GM12872 (cell line): ENCODE measurements around the gene TRAF4.

Experiments
- TF ChIP-seq, protein P1 (sequence below): IDR thresholded peaks from 3 replicates; pipeline ENCODE4 v1.5.1; 2011; ENCODE audit warnings: low read depth, mild to moderate bottlenecking, low read length, moderate library complexity; ENCODE audit not compliant: insufficient read depth

Gene TRAF4

DNA sequence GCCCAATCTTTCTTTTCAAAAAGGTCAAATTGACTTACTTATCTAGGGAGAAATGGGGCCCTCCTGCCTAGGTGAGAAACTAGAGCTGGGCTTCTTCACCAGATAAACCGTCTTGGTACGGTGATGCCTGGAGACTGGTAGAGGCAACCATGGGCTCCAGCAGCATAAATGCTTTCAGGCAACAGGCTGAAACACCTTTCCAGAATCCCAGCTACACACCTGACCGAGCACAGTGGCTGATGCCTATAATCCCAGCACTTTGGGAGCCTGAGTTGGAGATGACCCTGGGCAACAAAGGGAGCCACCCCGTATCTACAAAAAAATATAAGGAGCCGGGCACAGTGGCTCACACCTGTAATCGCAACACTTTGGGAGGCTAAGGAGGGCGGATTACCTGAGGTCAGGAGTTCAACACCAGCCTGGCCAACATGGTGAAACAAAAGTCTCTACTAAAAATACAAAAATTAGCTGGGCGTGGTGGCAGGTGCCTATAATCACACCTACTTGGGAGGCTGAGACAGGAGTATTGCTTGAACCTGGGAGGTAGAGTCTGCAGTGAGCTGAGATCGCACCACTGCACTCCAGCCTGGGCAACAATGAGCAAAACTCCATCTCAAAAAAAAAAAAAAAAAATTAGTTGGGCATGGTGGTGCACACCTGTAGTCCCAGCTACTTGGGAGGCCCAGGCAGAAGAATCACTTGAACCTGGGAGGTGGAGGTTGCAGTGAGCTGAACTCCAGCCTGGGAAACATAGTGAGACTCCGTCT is 8.0 kb downstream of the TRAF4 start:
- TF ChIP-seq, protein P1, sequence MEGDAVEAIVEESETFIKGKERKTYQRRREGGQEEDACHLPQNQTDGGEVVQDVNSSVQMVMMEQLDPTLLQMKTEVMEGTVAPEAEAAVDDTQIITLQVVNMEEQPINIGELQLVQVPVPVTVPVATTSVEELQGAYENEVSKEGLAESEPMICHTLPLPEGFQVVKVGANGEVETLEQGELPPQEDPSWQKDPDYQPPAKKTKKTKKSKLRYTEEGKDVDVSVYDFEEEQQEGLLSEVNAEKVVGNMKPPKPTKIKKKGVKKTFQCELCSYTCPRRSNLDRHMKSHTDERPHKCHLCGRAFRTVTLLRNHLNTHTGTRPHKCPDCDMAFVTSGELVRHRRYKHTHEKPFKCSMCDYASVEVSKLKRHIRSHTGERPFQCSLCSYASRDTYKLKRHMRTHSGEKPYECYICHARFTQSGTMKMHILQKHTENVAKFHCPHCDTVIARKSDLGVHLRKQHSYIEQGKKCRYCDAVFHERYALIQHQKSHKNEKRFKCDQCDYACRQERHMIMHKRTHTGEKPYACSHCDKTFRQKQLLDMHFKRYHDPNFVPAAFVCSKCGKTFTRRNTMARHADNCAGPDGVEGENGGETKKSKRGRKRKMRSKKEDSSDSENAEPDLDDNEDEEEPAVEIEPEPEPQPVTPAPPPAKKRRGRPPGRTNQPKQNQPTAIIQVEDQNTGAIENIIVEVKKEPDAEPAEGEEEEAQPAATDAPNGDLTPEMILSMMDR: no peak

DNA sequence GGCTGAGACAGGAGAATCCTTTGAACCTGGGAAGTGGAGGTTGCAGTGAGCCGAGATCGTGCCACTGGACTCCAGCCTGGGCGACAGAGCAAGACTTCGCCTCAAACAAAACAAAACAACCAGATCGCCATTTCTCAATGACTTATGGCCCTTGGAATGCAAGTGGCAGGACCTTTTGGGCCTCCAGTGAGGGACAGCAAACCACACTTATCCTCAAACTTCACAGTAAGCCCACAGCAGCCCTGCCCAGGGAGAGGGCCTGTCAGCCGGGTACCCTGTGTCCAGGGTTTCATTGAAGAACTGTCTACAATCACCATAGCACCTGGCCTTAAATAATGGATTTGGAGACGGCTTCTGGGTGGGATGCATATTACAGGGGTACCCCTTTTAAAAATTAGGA is 11.7 kb downstream of the TRAF4 start:
- TF ChIP-seq, protein P1: no peak

DNA sequence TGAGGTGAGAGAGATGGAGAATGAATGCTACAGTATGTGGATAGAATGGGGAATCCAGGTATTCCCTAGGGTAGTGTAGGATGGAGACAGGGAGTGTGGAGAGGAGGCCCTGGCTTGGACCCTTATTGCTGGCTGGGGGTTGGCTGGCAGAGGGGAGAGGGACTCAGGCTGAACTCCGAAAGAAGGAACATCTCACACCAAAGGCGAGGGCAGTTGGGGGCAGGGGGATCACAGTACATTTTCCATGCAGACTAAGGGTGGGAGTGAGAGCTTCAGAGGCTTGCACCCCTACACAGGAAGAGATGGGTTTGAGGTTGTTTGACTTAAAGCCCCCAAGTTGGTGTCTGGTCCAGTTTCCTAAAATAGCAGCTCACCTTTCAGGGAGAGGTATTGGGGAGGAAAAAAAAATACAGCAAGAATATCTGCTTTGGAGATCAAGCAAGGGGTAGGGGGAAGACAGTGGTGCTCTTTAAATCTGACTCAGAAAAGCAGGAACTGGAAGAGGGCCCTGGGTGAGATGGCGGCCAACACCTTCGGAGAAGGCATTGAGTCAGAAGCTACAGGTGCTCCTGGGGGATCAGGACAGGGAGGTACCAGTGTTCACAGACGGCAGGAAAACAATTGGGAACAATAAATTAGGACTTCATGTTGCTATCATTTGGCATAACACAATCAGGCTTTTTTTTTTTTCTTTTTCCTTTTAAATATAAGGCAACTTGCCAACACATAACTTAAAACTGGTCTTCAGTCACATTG is 12.4 kb downstream of the TRAF4 start:
- TF ChIP-seq, protein P1: no peak

DNA sequence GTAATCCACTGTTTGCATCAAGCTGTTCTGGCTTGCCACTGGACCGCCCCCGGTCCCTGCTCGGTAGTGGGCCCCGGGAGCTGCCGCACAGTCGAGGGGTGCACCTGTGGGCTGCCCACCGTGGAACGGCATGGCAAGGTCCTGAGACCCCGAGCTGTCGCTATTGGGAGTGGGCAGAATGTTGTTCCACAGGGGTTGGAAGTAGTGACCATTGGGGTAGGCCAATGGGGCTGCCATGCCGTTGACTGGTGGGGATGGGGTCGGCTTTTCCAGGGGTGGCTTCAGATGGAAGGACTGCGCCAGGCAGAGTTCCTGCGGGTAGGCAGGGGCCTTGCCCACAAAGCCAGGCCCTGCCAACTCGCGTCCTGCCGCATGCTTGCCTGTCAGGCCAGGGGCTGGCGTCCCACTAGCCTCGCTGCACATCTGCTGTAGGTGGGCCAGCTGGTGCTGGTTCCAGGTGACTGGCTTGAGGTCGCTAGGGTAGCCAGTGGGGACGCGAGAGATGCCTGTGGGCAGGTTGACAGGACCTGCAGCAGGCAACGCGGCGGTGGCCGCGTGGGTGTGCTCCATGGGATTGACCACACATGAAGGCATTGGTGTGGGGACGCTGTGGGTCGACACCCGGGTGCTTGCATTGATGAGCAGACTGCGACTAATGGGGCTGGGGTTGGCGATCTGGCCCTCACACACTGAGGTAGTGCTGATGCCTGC is 14.8 kb downstream of the TRAF4 start:
- TF ChIP-seq, protein P1: no peak

DNA sequence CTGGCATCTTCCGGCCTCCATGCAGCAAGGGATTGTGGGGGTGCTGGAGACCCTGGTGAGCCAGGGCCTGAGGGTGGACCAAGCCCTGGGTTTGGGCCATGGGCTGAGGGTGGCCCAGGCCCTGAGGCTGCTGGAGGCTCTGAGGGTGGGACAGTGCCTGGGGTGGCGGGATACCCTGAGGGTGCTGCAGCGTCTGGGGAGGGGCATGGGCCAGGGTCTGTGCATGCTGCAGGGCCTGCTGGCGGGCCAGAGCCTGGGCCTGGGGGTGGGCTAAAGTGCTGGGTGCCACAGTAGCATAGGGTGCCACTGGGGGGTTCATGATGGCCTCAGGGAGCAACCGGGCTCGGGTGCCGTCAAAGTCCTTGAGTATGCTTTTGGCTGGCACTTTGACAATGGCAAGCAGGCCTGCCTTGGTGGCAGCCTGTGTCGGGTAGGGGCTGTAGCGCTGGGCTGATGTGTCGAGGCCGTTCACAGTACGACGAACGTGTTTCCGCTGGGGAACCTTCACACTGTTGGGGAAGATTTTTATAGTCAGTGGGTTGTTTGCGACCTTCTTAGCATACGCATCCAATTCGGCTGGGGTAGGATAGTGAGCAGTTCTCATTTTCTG is 15.6 kb downstream of the TRAF4 start:
- TF ChIP-seq, protein P1: no peak

DNA sequence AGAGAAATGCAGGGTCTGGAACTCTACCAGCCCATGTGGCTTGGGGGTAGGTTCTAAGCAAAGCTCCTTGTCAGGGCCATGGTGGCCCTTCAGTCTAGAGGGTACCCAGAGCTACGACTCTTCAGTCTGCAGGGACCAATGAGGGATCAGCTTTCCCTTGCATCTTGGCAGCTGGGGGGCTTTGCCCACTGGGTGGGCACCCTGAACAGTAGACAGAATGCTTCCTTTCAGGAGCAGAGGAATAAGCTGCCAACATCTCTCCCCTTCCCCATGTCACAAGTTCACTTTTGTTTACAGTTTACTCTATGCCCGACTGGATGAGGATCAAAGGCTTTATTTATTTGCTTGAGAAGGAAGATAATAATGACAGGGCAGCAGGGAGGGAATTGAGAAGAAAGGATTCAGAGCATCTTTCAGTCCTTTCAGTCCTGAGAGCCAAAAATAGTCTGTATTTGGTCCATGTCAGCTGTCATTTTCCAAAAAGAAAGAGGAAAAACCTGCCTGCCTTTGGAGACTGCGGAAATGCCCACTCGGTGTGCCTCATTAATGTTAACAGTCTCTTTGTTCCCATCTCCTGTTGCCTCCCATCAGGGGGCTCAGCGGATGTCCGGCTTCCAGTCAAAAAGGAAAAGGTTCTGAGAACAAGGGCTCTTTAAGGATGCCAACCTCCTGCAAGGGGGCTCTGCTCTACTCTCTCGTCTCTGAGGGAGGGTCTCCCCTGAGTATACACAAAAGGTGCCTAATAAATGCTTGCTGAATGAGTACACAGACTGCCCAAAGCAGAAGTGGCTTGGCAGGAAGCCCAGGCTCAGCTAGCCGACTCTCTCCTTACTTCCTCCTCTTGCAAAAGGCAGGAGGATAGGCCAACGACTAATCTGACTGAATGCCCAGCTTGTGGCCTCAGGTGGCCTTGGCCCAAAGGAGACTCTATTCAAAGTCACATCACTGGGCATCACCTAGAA is 17.1 kb downstream of the TRAF4 start:
- TF ChIP-seq, protein P1: no peak
